ENCODE measurements around the gene SPATA17. TPM values are rescaled to one million over a fixed set of nuclear protein-coding genes. Genes with fewer than 3 reads are reported as not detected.

The SPATA17 gene
- total RNA-seq, 1 donor from 2014 or later = 0.40 TPM

GRCh38 chr1:217721692-217722091 is 90.5 kb downstream of the SPATA17 start:
- no peak overlapping the region for H3K4me3 Mint-ChIP-seq (ENCODE audit: unreplicated experiment)
- H3K9me3 Mint-ChIP-seq (ENCODE audit: unreplicated experiment) = no peaks in the 10 kb centered on the region
- peaks cover 2% of the 10 kb centered on the region for H3K27me3 Mint-ChIP-seq (ENCODE audit: unreplicated experiment)
- no peak for DNase-seq (ENCODE audit: extremely low spot score, unreplicated experiment)
- no peak for TF ChIP-seq CTCF (IDR thresholded peaks at IDR 0.05)
- no peaks in the 10 kb centered on the region for H3K4me1 Mint-ChIP-seq (ENCODE audit: unreplicated experiment)
- H3K27ac Mint-ChIP-seq (ENCODE audit: unreplicated experiment) = no peak overlapping the region
- H3K36me3 Mint-ChIP-seq (ENCODE audit: unreplicated experiment) = no peaks in the 10 kb centered on the region

- no peaks in the 10 kb centered on the region for H3K9me3 Mint-ChIP-seq (ENCODE audit: unreplicated experiment)
- no peak overlapping the region for H3K27ac Mint-ChIP-seq (ENCODE audit: unreplicated experiment)
- no peak for TF ChIP-seq CTCF (IDR thresholded peaks at IDR 0.05)
- no peak for DNase-seq (ENCODE audit: extremely low spot score, unreplicated experiment)
- no peak overlapping the region for H3K4me3 Mint-ChIP-seq (ENCODE audit: unreplicated experiment)
- H3K36me3 Mint-ChIP-seq (ENCODE audit: unreplicated experiment) = no peaks in the 10 kb centered on the region
- peaks cover 13% of the 10 kb centered on the region for H3K27me3 Mint-ChIP-seq (ENCODE audit: unreplicated experiment)
- no peaks in the 10 kb centered on the region for H3K4me1 Mint-ChIP-seq (ENCODE audit: unreplicated experiment)
Measured at GRCh38 chr1:217734973-217735372, 103.8 kb downstream of the SPATA17 start.

GRCh38 chr1:217747156-217747769 is 116.1 kb downstream of the SPATA17 start:
- no peaks in the 10 kb centered on the region for H3K36me3 Mint-ChIP-seq (ENCODE audit: unreplicated experiment)
- TF ChIP-seq CTCF (IDR thresholded peaks at IDR 0.05) = peak; percentile 79
- peaks cover 15% of the 10 kb centered on the region for H3K27me3 Mint-ChIP-seq (ENCODE audit: unreplicated experiment)
- H3K27ac Mint-ChIP-seq (ENCODE audit: unreplicated experiment) = no peak overlapping the region
- H3K4me3 Mint-ChIP-seq (ENCODE audit: unreplicated experiment) = no peak overlapping the region
- no peaks in the 10 kb centered on the region for H3K9me3 Mint-ChIP-seq (ENCODE audit: unreplicated experiment)
- no peaks in the 10 kb centered on the region for H3K4me1 Mint-ChIP-seq (ENCODE audit: unreplicated experiment)
- DNase-seq (ENCODE audit: extremely low spot score, unreplicated experiment) = no peak

- H3K27ac Mint-ChIP-seq (ENCODE audit: unreplicated experiment) = no peak overlapping the region
- no peak for TF ChIP-seq CTCF (IDR thresholded peaks at IDR 0.05)
- no peak overlapping the region for H3K4me3 Mint-ChIP-seq (ENCODE audit: unreplicated experiment)
- no peaks in the 10 kb centered on the region for H3K4me1 Mint-ChIP-seq (ENCODE audit: unreplicated experiment)
- DNase-seq (ENCODE audit: extremely low spot score, unreplicated experiment) = no peak
- H3K36me3 Mint-ChIP-seq (ENCODE audit: unreplicated experiment) = no peaks in the 10 kb centered on the region
- H3K9me3 Mint-ChIP-seq (ENCODE audit: unreplicated experiment) = no peaks in the 10 kb centered on the region
- H3K27me3 Mint-ChIP-seq (ENCODE audit: unreplicated experiment) = peaks cover 6% of the 10 kb centered on the region
Measured at GRCh38 chr1:217769768-217770167, 138.6 kb downstream of the SPATA17 start.

- Mint-ChIP-seq H3K36me3 (ENCODE audit: unreplicated experiment) (no peaks in the 10 kb centered on the region), H3K4me1 (ENCODE audit: unreplicated experiment) (no peaks in the 10 kb centered on the region), H3K4me3 (ENCODE audit: unreplicated experiment) (no peak overlapping the region), H3K9me3 (ENCODE audit: unreplicated experiment) (no peaks in the 10 kb centered on the region), H3K27me3 (ENCODE audit: unreplicated experiment) (peaks cover 6% of the 10 kb centered on the region), H3K27ac (ENCODE audit: unreplicated experiment) (no peak overlapping the region)
- no peak for DNase-seq (ENCODE audit: extremely low spot score, unreplicated experiment)
- TF ChIP-seq CTCF (IDR thresholded peaks at IDR 0.05) = no peak
Measured at GRCh38 chr1:217770918-217771317, 139.8 kb downstream of the SPATA17 start.

All from osteocyte (in vitro differentiated cells).